Measurements from ENCODE around the gene SNTG2.
"Not testable (repeated sequence)": the region's sequence is repeated elsewhere in the genome, so short reads cannot be mapped to it uniquely, and the experiment has no call there.

SNTG2 gene

DNA sequence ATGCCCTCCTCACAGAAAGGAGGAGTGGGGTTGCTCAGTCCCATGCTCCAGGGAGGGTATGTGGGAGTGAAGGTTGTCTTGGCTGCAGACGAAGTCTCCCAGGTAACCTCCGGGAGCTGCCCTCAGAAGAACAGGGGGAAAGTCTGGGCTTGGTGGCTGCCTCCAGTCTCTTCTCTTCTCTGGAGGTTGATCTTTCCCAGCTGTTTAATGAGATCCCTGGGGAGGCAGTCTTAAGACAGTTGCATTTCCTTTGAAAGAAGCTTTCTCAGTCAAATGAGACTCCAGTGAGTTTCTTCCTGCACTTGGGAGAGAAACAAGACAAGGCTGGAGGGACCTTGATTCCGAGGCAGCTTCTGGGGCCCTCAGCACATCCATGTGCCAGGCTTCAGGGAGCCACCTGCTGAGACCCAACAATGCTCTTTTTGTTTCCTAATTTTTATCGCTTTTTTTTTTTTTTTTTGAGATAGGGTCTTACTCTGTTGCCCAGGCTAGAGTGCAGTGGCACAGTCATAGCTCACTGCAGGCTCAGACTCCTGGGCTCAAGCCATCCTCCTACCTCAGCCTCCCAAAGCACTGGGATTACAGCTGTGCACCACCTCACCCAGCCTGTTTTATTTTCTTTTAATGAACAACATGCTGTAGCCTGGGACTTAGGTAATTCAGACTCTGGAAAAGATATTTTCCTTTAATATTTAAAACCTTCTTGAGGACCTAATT, 390.9 kb downstream of the SNTG2 start:
- DNase-seq = no peak

GRCh38 chr2:1348789-1349188, 398.1 kb downstream of the SNTG2 start:
- DNase-seq = no peak

- no peak for DNase-seq
Observed at GRCh38 chr2:1350111-1350510, 399.5 kb downstream of the SNTG2 start.

GRCh38 chr2:1353124-1353523, 402.5 kb downstream of the SNTG2 start:
- no peak for DNase-seq

DNA sequence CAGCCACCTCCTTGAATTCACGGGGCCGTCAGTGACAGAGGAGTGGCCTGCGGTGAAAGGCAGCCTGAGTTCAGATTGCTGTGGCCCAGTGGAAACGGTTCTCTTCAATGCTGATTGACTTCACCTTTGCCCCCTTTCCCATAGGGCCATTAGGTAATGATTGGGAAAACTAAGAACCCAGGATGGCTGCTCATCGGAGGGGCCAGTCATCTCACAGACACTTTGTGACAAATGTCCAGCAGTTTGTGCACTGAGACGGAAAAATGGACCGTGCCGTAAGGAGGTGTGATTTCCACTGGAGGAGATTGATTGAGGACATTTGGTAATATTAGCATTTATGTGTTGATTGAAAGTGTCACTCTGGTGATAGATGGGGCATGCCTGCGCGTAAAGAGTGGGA, 402.9 kb downstream of the SNTG2 start:
- DNase-seq = no peak

DNA sequence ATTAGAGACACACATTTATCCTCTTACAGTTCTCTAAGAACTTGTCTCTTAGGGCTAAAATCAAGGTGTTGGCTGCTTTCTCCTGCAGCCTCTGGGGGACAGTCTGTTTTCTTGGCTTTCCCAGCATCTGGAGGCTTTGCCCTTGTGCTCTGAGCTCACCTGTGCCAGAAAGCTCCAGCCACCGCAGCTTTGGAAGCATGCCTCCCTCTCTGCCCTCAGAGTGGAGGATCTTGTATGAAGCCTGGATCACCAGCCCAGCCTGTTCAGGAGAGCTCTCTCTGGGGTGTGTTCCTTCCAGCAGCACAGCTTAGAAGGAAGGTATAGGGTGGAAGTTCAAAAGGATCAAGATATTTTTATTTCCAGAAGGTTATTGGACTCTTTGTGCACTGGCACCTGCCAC, 409.5 kb downstream of the SNTG2 start:
- peak; percentile 31 for DNase-seq

DNA sequence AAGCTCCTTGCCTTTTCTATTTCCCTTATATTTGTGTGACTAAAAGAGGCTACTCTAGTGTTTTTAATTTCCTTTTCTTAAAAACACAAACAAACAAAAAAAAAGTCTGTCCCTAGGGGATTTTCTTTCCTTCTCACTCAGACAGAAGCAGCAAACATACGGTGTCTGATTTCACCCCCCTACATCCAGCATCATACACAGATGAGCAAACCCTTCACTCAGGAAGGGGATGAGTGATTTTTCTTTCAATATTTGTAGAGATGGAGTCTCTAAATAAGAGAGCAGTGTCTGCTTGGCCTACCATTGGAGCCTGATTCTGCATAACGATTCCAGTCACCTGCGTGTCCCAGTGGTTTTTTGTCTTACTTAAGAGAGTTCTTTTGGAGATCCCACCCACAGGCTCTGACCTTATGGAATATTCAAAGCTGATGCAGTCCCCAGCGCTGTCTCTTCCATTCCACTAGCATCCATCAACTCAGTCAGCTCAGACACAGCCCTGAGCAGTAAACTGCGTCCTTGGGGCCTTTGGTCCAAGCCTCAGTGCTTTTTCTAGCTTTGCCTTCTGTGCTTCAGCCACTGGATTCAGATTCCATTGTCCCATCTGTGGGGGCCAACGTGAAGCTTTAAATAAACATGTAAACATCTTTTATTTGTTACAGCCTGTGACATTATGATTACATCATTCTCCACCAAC, 410.1 kb downstream of the SNTG2 start:
- DNase-seq = peak; percentile 63

- no peak for DNase-seq
Observed at GRCh38 chr2:1363367-1363766, 412.7 kb downstream of the SNTG2 start.

DNA sequence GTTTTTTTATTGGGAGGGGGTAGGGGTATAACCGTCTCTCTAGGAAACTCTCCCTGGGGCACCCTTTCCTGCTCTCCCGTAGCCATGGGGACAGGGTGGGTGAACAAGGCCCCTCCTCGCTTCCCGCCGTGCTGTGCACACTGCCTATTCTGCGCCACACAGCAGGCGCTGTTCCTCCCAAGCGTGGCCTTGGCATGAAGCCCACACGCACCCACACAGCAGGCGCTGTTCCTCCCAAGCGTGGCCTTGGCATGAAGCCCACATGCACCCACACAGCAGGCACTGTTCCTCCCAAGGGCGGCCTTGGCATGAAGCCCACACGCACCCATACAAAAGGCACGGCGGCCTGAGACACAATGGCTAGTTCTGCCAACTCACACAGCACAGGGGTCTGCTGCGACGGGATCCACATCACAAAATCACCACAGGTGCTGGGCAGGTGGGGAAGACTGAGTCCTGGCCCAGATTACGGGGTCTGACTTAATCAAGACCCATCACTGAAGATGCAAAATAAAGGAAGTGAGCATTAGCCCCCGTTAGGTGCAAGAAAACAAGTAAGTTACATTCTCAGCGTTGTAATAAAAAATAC, 416.0 kb downstream of the SNTG2 start:
- DNase-seq = peak; percentile 100

- no peak for DNase-seq
Observed at GRCh38 chr2:1367601-1368000, 417.0 kb downstream of the SNTG2 start.

DNA sequence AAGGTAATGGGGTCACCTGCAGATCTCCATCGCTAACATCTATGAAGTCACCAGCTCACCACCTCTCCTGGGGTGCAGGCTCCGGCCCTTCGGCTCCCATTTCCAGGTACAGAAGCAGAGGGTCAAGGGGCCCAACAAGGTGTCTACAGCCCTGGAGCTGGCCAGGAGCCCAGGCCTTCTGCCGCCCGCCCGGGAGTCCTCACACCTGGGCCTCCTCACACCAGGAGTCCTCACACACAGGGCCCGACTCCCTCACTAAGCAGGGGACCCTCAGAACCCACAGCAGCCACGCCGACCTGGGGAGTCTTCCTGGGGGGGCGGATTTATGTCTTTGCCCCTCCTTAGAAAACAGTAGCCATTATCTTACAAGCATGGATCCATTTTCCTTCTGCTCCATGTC, 419.3 kb downstream of the SNTG2 start:
- DNase-seq = no peak

DNA sequence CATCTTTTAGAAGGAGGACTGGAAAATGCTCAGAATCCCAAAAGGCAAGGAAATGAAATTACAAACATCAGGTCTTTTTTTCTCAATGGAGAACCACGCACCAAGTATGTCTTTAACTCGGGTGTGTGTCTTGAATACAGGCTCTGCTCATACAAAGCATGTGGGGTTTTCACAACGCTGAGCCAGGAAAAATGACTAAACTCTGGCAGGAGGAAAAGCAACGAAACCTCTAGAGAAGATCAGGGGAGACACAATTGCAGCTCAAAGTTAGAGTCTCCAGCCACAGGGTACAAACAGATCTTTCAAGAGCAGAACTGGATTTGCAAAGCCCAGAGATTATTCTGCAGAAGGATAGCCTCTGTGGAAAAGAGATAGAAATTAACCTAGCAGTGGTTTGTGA, 419.8 kb downstream of the SNTG2 start:
- DNase-seq = no peak

DNA sequence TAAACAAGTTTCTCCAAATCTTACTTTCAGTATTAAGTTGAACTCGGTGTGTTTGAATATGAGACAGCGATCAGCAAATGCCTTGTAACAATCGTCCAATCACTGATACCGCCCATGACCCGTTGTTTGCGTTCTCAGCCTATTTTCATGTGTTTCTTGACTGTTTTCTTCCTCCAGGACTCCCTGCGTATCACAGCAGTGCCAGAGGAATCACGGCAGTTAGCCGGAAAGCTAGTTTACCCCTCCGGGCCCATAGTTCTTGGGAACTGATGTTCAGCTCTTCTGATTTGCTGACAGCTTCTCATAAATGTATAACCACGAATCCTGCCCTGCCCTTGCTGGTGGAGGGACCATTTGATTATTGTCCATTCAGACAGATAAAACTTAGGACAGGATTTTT, 420.4 kb downstream of the SNTG2 start:
- DNase-seq = no peak

DNA sequence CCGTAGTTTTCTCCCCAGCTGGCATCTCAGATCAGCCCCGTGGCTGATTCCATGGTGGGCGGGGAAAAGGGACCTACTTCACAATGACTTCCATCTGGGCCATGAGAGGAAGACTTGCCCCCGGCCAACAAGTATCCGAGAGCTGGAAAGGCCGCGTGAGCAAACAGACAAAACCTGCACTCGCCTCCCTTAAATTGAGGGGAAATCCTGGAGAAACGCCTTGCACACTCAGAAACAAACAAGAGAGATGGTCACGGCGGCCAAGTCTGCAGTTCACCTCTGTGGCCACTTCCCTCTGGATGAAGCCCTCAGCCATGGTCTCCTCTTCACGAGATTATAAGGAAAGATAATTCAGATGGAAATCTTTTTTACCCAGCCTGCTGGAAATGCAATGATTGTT, 423.2 kb downstream of the SNTG2 start:
- DNase-seq = no peak

DNA sequence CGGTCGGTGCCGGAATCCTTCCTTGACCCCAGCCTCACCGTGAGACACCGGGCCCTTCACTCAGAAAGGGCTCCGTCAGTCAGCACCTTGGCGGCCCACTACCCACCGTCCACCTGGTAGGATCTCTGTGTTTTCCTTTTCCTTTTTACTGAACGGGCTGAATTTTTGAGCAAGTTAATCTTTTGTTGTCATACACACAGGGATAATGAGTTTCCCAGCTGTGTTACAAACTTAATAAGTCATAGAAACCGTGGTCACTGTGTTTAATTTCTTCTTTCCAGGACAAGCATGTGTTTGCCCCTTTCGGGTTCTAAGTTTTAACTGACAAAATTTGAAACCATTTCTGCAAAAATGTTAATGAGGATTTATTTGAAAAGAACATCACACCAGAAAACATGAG, 423.6 kb downstream of the SNTG2 start:
- DNase-seq = no peak

- DNase-seq = peak; percentile 84
Observed at GRCh38 chr2:1375794-1376193, 425.1 kb downstream of the SNTG2 start.

- DNase-seq = no peak
Observed at GRCh38 chr2:1377473-1377872, 426.8 kb downstream of the SNTG2 start.

GRCh38 chr2:1378456-1379150, 428.0 kb downstream of the SNTG2 start:
- DNase-seq = no peak

- no peak for DNase-seq
Observed at GRCh38 chr2:1381644-1382043, 431.0 kb downstream of the SNTG2 start.

DNA sequence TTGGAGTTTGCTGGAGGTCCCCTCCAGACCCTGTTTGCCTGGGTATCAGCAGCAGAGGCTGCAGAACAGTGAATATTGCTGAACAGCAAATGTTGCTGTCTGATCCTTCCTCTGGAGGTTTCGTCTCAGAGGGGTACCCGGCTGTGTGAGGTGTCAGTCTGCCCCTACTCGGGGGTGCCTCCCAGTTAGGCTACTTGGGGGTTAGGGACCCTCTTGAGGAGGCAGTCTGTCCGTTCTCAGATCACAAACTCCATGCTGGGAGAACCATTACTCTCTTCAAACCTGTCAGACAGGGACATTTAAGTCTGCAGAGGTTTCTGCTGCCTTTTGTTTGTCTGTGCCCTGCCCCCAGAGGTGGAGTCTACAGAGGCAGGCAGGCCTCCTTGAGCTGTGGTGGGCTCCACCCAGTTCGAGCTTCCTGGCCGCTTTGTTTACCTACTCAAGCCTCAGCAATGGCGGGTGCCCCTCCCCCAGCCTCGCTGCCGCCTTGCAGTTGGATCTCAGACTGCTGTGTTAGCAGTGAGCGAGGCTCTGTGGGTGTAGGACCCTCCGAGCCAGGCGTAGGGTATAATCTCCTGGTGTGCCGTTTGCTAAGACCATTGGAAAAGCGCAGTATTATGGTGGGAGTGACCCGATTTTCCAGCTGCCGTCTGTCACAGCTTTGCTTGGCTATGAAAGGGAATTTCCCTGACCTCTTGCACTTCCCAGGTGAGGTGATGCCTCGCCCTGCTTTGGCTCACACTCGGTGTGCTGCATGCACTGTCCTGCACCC, 437.5 kb downstream of the SNTG2 start:
- not testable (repeated sequence) for DNase-seq

- DNase-seq = not testable (repeated sequence)
Observed at GRCh38 chr2:1390118-1390517, 439.5 kb downstream of the SNTG2 start.

- no peak for DNase-seq
Observed at GRCh38 chr2:1393321-1393720, 442.7 kb downstream of the SNTG2 start.

All from NCI-H345 (cell line).